Retinal pigment epithelial cell (primary cell): ENCODE data around the gene IGSF9B.

ENCODE experiments used
- DNase-seq: peaks from one replicate; pipeline ENCODE4 v3.0.0-alpha.2; 2010; ENCODE audit warnings: low read depth
- H3K4me3 ChIP-seq: 2 replicates; pipeline ENCODE4 v1.5.1; 2011; ENCODE audit warnings: mild to moderate bottlenecking, low read length, control low read depth, moderate library complexity
- TF ChIP-seq, protein P1 (sequence below): conservative IDR thresholded peaks from 2 replicates; pipeline ENCODE4 v1.5.1; 2011; ENCODE audit warnings: low read depth, low read length, control low read depth, inconsistent platforms

Gene IGSF9B

DNA sequence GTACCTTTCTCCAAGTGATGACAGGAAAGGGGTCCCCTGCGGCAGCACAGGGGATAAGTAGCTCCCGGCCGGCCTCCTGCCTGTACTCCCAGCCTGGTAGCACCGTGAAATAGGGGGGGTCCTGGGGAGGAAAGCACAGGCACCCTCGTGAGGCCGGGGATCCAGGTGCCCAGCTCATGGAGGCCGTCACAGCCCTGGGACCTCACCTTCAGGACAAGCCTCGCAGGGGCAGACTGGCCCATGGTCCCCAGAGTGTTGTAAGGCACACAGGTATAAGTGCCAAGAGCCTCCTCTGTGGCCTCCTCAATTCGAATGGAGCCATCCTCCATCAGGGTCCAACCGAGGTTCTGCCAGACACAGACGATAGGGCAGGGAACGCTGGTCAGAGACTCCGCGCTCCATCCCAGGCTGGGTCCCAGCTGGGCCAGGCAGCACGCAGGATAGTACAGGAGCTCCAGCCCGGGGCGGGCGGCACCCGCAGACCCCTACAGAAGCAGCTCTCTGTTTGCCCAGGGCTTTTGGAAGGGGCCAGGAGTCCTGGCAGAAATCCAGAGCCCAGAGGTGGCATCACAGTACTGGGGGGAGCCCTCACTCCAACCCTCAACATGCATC, 25.2 kb downstream of the IGSF9B start:
- TF ChIP-seq, protein P1, sequence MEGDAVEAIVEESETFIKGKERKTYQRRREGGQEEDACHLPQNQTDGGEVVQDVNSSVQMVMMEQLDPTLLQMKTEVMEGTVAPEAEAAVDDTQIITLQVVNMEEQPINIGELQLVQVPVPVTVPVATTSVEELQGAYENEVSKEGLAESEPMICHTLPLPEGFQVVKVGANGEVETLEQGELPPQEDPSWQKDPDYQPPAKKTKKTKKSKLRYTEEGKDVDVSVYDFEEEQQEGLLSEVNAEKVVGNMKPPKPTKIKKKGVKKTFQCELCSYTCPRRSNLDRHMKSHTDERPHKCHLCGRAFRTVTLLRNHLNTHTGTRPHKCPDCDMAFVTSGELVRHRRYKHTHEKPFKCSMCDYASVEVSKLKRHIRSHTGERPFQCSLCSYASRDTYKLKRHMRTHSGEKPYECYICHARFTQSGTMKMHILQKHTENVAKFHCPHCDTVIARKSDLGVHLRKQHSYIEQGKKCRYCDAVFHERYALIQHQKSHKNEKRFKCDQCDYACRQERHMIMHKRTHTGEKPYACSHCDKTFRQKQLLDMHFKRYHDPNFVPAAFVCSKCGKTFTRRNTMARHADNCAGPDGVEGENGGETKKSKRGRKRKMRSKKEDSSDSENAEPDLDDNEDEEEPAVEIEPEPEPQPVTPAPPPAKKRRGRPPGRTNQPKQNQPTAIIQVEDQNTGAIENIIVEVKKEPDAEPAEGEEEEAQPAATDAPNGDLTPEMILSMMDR = no peak
- no peak overlapping the region for H3K4me3 ChIP-seq
- no peak for DNase-seq

DNA sequence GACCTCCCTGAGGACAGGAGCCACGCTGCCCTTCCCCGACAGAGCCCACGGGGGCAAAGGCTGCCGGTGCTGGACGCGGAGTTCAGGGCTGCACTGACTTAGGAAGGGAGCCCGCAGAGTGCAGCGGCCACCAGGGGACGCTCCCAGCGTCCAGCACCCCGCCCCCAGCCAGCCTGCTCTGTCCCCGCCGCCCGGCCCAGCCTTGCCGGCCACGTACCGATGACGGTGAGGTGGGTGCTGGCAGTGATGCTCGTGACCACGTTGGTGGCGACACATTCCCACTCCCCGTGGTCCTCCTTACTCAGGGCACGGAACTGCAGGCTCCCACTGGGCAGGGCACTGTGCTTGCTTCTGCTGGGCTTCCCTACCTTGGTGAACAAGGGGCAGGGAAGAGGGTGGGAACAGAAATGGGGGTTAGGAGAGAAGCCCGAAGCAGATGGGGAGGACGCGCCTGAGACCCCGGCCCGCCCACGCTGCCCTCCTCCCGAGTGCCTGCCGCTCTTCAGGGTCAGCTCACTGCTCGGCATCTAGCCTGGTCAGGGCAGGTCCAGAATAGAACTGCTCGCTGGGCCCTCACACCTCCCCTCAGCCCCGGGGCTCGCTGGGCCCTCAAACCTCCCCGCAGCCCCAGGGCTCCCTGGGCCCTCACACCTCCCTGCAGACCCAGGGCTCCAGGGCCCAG, 25.9 kb downstream of the IGSF9B start:
- DNase-seq = no peak
- TF ChIP-seq, protein P1 = peak; percentile 62
- no peak overlapping the region for H3K4me3 ChIP-seq

DNA sequence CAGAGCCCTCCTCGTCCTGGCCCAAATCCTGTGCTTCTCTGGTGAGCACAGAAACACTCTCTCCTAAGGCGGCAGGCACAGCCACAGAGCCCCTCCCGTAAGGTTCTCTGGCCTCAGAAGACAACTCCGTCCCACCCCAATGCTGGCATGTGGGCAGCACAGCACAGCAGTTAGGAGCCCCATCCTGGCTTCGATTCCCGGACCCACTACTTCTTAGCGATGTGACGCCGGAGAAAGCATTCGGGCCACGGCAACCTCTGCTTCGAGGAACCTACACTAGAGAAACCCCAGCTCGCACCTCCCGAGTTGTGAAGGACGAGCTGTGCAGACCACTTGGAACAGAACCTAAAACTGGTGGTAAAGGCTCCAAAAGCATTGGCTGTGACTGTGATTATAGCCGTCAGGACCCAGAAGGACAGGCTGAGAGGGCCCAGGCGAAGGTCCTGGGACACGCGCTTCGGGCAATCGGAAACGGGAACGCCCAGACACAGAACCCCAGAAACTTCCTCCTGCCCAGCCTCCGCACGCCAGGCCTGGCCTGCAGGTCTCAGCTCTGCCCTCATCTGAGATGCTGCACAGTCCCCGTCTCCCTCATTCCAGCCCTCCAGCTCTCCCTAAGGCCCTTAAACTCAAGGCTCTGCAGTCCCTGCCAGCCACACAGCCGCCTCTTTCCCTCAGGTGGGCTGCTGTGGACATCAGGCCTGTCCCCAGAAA, 26.6 kb downstream of the IGSF9B start:
- no peak for DNase-seq
- no peak overlapping the region for H3K4me3 ChIP-seq
- TF ChIP-seq, protein P1 = no peak

DNA sequence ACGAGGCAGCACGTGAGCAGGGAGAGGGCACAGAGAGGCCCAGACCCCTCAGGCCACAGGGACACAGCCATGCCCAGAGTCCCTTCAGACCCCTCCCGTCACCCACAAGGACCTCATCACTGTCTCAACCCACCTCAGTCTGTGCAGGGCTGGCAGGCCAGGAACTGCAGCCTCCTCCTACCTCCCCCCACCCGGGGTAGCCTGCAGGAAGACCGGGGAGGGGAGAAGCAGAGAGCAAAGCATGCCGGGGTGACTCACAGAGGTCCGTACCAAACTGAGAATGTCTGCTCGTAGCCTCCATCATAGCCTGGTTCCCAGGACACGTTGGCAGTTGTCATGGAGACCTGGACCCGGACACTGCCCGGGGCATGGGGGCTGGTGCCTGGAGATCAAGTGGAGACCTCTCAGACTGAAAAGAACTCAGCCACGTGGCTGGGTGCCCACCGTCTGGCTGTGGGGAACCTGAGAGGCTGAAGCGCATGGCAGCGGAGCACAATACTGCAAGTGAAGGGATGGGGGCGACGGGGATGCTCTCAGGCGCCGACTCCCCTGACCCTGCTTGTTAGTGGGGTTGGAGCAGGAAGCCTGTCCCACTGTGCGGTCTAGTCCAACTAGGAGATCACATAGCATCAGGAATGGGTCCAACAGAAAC, 27.2 kb downstream of the IGSF9B start:
- TF ChIP-seq, protein P1 = no peak
- H3K4me3 ChIP-seq = no peak overlapping the region
- no peak for DNase-seq

DNA sequence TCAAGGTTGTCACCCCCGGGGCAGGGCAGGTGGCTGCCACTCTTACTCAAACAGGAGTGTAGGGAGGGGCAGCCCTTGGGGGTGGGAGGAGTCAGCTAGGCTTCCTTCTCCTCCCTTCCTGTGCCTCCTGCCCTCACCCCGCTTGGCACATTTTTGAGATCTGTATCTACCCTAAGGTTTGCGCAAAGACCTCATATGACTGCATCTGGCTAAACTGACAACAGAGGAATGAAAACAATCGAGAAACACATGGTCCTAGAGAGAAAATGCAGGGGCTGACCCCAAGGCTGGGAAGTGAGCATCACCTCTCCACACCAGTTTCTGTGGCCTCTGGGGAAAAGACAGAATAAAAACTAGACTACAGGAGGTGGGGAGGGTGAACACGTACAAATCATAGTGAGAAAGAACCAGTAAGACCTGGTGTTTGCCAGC, 28.1 kb downstream of the IGSF9B start:
- no peak for DNase-seq
- TF ChIP-seq, protein P1 = no peak
- no peak overlapping the region for H3K4me3 ChIP-seq

DNA sequence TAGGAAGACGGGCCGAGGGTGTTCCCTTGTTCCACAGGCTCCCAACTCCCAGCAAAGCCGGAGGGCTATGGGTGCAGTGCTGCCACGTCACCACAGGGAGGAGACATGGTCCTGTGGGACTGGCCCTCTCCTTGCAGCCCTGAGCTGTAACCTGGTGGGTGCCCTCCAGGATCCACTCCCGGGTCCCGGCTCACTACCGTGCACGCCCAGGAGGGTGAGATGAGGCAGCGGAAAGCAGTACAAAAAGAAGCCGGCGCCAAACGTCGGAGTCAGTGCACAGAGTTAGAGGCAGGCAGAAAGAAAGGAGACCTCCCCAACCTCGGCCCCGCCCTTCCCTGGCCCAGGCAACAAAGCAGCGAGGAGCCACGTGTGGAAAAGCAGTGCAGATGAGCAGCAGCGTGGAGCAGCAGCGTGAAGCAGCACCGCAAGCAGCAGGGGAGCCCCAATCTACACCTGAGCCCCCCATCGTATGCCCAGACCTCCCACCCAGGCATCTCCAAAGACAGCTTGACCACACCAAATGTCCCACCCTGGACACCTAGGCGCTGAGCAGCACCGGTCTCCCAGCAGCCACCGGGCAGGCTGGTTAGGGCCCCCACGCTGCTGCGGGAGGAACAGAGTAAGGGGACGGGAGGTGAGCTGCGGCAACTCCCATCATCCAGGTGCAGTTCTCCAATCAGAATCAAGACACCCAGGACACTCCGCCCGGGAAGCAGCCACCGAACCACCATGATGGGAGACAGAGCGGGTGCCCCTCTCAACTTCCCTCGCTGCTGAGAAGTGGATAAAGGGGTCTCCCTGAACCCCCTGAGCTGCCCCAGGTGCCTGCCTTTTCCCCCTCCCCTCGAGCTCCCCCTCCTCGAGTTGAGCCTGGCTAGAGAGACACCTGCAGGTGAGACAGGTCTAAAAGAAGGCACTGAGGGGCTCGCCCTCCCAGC, 28.8 kb downstream of the IGSF9B start:
- peak overlapping the region; percentile 12 for H3K4me3 ChIP-seq
- TF ChIP-seq, protein P1 = peak; percentile 96
- no peak for DNase-seq
